ENCODE results near the gene POU3F3.
A peak's percentile ranks its signal among the peaks of the same experiment; 100 is the strongest.

The POU3F3 gene

DNA sequence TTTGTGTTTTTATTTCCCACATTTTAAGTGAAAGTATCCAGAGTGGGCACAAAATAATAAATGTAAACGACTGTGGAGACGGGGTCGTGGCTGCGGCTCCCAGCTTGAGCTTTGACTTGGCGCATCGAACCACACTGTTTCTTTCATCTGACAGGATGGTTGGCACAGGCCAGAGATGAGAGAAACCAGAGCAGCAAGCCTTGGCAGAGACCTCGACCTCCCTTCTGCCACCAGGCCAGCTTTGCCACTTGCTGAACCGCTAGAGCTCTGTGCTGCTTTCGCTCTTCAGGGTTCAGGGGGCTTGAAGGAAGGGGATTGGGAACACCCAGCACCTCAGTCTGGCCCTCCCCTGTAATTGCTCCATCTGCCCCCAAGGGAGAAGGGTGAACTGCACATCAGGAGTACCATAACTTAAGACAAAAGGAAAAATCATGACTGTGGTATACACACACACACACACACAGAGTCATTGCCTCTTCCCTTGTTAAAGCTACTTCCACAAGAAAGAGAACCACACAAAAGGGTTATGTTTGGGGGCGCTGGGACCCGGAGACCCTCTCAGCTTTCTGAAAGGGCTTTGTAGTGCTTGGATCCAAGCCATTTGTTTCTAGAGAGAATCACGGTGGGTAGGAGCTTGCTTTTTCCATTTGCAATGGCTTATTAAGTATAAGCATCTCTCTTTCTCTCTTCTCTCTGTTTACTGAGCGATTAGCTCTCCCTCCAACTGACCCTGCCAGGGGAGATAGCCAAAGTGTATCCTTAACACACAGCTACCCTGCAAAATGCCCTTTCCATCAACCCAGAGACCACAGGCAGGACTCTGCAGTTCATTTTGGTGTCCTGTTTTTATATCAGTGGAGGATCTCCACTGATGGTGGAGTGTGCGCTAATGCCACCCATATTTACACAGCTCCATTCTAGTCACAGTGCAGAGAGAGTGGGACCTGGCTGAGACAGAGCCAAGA lies 23.0 kb downstream of the POU3F3 start:
- Mint-ChIP-seq H3K4me1 (peaks cover 19% of the 10 kb centered on the region), H3K27me3 (peaks cover 43% of the 10 kb centered on the region), H3K36me3 (no peaks in the 10 kb centered on the region), H3K4me3 (no peak overlapping the region), H3K27ac (no peak overlapping the region), H3K9me3 (no peaks in the 10 kb centered on the region)
- ATAC-seq: no peak

DNA sequence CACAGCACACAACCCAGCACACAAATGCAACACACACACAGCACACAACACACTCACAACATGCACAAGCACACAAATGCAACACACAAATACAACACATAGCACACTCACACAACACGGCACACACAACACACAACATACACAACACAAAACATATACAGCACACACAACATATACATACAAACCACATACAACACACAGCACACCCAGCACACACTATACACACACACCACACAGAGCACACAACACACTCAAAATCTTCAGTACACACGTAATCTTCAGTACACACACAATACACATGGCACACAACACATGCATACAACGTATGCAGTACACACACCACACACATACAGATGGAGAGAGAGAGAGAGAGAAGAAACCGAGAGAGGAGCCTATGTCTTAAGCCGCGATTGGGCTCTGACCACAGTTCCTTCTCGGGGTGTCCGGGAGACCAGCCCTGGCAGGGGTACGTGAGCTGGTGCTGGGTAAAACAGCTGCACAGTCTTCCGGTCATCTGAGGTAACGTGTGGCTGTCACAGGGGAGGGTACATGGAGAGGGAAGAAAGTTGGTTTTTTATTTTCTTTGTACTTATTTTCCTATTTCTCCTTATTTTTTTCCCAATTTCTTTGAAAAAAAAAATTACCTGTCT lies 25.1 kb downstream of the POU3F3 start:
- H3K27ac Mint-ChIP-seq: no peak overlapping the region
- peaks cover 36% of the 10 kb centered on the region for H3K27me3 Mint-ChIP-seq
- H3K4me3 Mint-ChIP-seq: no peak overlapping the region
- ATAC-seq: no peak
- H3K9me3 Mint-ChIP-seq: no peaks in the 10 kb centered on the region
- H3K36me3 Mint-ChIP-seq: no peaks in the 10 kb centered on the region
- no peaks in the 10 kb centered on the region for H3K4me1 Mint-ChIP-seq

GRCh38 chr2:104880076-104880475 lies 26.2 kb downstream of the POU3F3 start:
- Mint-ChIP-seq H3K9me3 (no peaks in the 10 kb centered on the region), H3K27me3 (peaks cover 36% of the 10 kb centered on the region), H3K4me3 (no peak overlapping the region), H3K27ac (no peak overlapping the region), H3K36me3 (no peaks in the 10 kb centered on the region), H3K4me1 (no peaks in the 10 kb centered on the region)
- no peak for ATAC-seq

- peaks cover 36% of the 10 kb centered on the region for H3K27me3 Mint-ChIP-seq
- no peaks in the 10 kb centered on the region for H3K36me3 Mint-ChIP-seq
- peaks cover 3% of the 10 kb centered on the region for H3K9me3 Mint-ChIP-seq
- H3K4me3 Mint-ChIP-seq: no peak overlapping the region
- no peak for ATAC-seq
- H3K27ac Mint-ChIP-seq: no peak overlapping the region
- peaks cover 6% of the 10 kb centered on the region for H3K4me1 Mint-ChIP-seq
These were observed 29.4 kb downstream of the POU3F3 start for GRCh38 chr2:104883357-104883756.

DNA sequence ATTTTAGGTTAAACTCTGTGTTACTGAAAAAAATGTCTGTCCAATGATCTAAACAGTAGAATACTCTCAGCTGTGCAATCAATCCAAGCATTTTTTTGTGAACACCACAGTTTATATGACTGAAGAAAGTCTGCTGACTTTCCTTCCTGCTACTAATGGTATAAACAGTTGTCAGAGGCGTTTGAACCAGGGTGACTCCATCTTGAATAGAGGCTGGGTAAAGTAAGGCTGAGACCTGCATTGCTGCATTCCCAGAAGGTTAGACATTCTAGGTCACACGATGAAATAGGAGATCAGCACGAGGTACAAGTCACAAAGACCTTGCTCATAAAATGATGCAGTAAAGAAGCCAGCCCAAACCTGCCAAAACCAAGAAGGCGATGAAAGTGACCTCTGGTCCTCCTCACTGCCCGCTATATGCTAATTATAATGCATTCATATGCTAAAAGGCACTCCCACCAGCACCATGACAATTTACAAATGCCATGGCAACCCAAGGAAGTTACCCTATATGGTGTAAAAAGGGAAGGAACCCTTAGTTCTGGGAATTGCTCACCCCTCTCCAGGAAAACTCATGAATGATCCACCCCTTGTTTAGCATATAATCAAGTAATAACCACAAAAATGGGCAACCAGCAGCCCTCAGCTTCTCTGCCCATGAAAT lies 31.3 kb downstream of the POU3F3 start:
- no peaks in the 10 kb centered on the region for H3K36me3 Mint-ChIP-seq
- peaks cover 3% of the 10 kb centered on the region for H3K9me3 Mint-ChIP-seq
- no peak for ATAC-seq
- no peak overlapping the region for H3K27ac Mint-ChIP-seq
- peaks cover 25% of the 10 kb centered on the region for H3K27me3 Mint-ChIP-seq
- no peak overlapping the region for H3K4me3 Mint-ChIP-seq
- peaks cover 21% of the 10 kb centered on the region for H3K4me1 Mint-ChIP-seq

- Mint-ChIP-seq H3K27me3 (peaks cover 9% of the 10 kb centered on the region), H3K4me1 (peaks cover 24% of the 10 kb centered on the region), H3K27ac (no peak overlapping the region), H3K4me3 (no peak overlapping the region), H3K36me3 (no peaks in the 10 kb centered on the region), H3K9me3 (peaks cover 3% of the 10 kb centered on the region)
- no peak for ATAC-seq
These were observed 33.8 kb downstream of the POU3F3 start for GRCh38 chr2:104887676-104888075.

DNA sequence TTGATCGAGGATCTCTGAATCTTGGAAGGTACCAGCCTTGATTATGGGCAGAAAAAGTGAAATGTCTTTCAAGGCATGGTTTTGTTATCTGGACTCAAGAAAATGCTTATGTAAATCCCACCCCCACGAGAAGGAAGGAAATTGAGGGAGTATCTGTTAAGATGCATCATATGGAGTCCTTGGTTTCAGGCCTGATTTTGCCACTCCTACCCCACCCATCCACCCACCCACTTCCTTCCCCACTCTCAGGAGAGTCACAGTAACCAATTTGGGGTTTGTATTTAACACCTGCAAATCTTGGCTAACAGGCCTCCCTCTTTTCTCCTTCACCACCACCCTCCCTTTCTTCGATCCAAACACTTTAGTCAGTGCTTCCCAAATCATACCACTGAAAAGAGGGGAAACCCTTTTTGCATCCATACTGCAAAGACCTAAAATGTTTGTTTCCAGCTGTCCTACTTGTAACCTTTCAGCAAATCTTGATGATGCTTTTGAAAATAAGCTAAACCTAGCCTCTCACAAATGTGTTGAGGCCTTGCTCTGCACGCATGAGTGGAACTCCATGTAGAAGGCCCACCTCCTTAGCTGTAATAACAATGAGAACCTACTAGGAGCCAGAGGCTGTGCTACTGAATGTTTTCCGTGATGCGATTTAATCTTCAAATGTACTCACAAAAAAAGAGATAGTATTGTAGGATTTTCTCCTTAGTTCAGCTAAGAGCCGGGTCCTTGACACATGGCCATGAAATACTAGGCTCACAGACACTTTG lies 34.8 kb downstream of the POU3F3 start:
- peaks cover 24% of the 10 kb centered on the region for H3K4me1 Mint-ChIP-seq
- peak; percentile 69 for ATAC-seq
- H3K36me3 Mint-ChIP-seq: no peaks in the 10 kb centered on the region
- H3K4me3 Mint-ChIP-seq: no peak overlapping the region
- H3K9me3 Mint-ChIP-seq: peaks cover 3% of the 10 kb centered on the region
- H3K27ac Mint-ChIP-seq: peak overlapping the region; percentile 56
- peaks cover 6% of the 10 kb centered on the region for H3K27me3 Mint-ChIP-seq

GRCh38 chr2:104889291-104889959 lies 35.5 kb downstream of the POU3F3 start:
- Mint-ChIP-seq H3K27me3 (peaks cover 9% of the 10 kb centered on the region), H3K27ac (peak overlapping the region; percentile 56), H3K36me3 (no peaks in the 10 kb centered on the region), H3K4me1 (peaks cover 24% of the 10 kb centered on the region), H3K4me3 (no peak overlapping the region), H3K9me3 (peaks cover 3% of the 10 kb centered on the region)
- ATAC-seq: peak; percentile 81

GRCh38 chr2:104889960-104890684 lies 36.2 kb downstream of the POU3F3 start:
- Mint-ChIP-seq H3K9me3 (peaks cover 3% of the 10 kb centered on the region), H3K27ac (no peak overlapping the region), H3K4me1 (peaks cover 24% of the 10 kb centered on the region), H3K27me3 (peaks cover 15% of the 10 kb centered on the region), H3K36me3 (no peaks in the 10 kb centered on the region), H3K4me3 (no peak overlapping the region)
- no peak for ATAC-seq

DNA sequence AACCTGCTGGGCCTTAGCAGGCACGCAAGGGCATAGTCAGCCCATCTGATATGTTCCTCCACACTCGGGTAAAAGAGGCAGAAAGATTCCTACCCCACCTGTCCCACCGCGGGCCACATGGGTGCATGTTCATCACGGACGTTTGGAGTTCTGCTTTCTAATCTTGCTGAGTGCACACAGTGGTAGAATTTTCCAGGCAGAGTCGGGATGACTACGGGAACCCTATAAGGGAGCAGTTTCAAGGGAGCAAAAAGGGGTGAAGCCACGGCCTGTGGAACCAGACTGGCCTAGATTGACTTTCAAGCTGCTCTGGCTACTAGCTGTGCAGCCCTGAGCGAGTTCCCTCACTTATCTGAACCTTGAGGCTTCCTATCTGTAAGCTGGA lies 36.8 kb downstream of the POU3F3 start:
- peaks cover 3% of the 10 kb centered on the region for H3K9me3 Mint-ChIP-seq
- peaks cover 21% of the 10 kb centered on the region for H3K27me3 Mint-ChIP-seq
- peaks cover 24% of the 10 kb centered on the region for H3K4me1 Mint-ChIP-seq
- no peak overlapping the region for H3K27ac Mint-ChIP-seq
- H3K36me3 Mint-ChIP-seq: no peaks in the 10 kb centered on the region
- H3K4me3 Mint-ChIP-seq: no peak overlapping the region
- no peak for ATAC-seq

DNA sequence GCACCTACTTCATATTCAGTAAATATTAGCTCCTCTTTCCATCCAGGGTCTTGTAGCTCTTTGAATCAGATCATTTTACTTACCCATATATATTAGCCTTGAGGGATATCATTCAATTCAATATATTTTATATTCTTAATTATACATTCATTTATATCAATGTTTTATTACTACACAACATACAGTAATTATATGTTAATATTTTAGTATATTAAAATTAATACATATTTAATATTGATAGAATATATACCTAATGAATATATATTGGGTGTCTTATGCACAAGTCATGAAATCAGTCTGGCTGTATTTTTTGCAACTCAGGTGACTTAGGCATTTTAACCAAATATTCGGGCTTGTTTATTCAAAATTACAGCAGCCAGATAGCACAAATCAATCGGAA lies 37.2 kb downstream of the POU3F3 start:
- no peak overlapping the region for H3K27ac Mint-ChIP-seq
- ATAC-seq: no peak
- H3K27me3 Mint-ChIP-seq: peaks cover 26% of the 10 kb centered on the region
- H3K36me3 Mint-ChIP-seq: no peaks in the 10 kb centered on the region
- peaks cover 3% of the 10 kb centered on the region for H3K9me3 Mint-ChIP-seq
- H3K4me3 Mint-ChIP-seq: no peak overlapping the region
- peaks cover 24% of the 10 kb centered on the region for H3K4me1 Mint-ChIP-seq

GRCh38 chr2:104896446-104896845 lies 42.5 kb downstream of the POU3F3 start:
- Mint-ChIP-seq H3K4me3 (no peak overlapping the region), H3K4me1 (no peaks in the 10 kb centered on the region), H3K36me3 (no peaks in the 10 kb centered on the region), H3K27me3 (peaks cover 34% of the 10 kb centered on the region), H3K9me3 (no peaks in the 10 kb centered on the region), H3K27ac (no peak overlapping the region)
- ATAC-seq: no peak

GRCh38 chr2:104897515-104898184 lies 43.7 kb downstream of the POU3F3 start:
- H3K4me3 Mint-ChIP-seq: no peak overlapping the region
- no peak for ATAC-seq
- H3K27me3 Mint-ChIP-seq: peaks cover 34% of the 10 kb centered on the region
- no peaks in the 10 kb centered on the region for H3K36me3 Mint-ChIP-seq
- H3K9me3 Mint-ChIP-seq: no peaks in the 10 kb centered on the region
- no peak overlapping the region for H3K27ac Mint-ChIP-seq
- H3K4me1 Mint-ChIP-seq: no peaks in the 10 kb centered on the region
